GM23338 (cell line): ENCODE results near the gene FAT1. TPM values are rescaled to one million over a fixed set of nuclear protein-coding genes. Genes with fewer than 3 reads are reported as not detected.
A peak's percentile ranks its signal among the peaks of the same experiment; 100 is the strongest.

Source experiments
- ATAC-seq: fragments of 200-7000 bp; cut with Tn5 transposase; 3 replicates; pipeline ENCODE4 v1.9.1; 2020
- DNase-seq: peaks from one replicate; pipeline ENCODE4 v3.0.0-alpha.2; 2015; ENCODE audit warnings: low spot score
- H2AFZ ChIP-seq: fragments of 200-600 bp; sonication (generic); 2 replicates; pipeline ENCODE4 v1.8.0; 2016; ENCODE audit warnings: antibody characterized with exemption, mild to moderate bottlenecking, moderate library complexity
- H3F3A ChIP-seq: fragments of 200-600 bp; sonication (generic); replicated peaks from 2 replicates; pipeline ENCODE4 v1.8.0; 2017; ENCODE audit warnings: antibody characterized with exemption, mixed run types, low read depth
- H3K27ac ChIP-seq: fragments of 200-600 bp; sonication (generic); 2 replicates; pipeline ENCODE4 v1.6.1; 2016; ENCODE audit warnings: low read depth
- H3K27me3 ChIP-seq: fragments of 200-600 bp; sonication (generic); 2 replicates; pipeline ENCODE4 v1.8.0; 2016; ENCODE audit warnings: mild to moderate bottlenecking, mixed run types, moderate library complexity; ENCODE audit not compliant: insufficient read depth
- H3K36me3 ChIP-seq: fragments of 200-600 bp; sonication (generic); 2 replicates; pipeline ENCODE4 v1.8.0; 2016; ENCODE audit warnings: mild to moderate bottlenecking; ENCODE audit not compliant: insufficient read depth
- H3K4me1 ChIP-seq: fragments of 200-600 bp; sonication (generic); 2 replicates; pipeline ENCODE4 v1.8.0; 2016; ENCODE audit warnings: mild to moderate bottlenecking, moderate library complexity; ENCODE audit not compliant: insufficient read depth
- H3K4me2 ChIP-seq: fragments of 200-600 bp; sonication (generic); 2 replicates; pipeline ENCODE4 v1.7.1; 2017; ENCODE audit warnings: mixed run types
- H3K4me3 ChIP-seq: fragments of 200-600 bp; sonication (generic); 2 replicates; pipeline ENCODE4 v1.6.1; 2016; ENCODE audit warnings: mixed run types
- H3K79me2 ChIP-seq: fragments of 200-600 bp; sonication (generic); replicated peaks from 2 replicates; pipeline ENCODE4 v1.8.0; 2017; ENCODE audit warnings: mild to moderate bottlenecking; ENCODE audit not compliant: insufficient read depth
- H3K9me2 ChIP-seq: fragments of 200-600 bp; sonication (generic); 2 replicates; pipeline ENCODE4 v1.8.0; 2017; ENCODE audit not compliant: insufficient read depth
- H4K20me1 ChIP-seq: fragments of 200-600 bp; sonication (generic); replicated peaks from 2 replicates; pipeline ENCODE4 v1.8.0; 2017; ENCODE audit warnings: mild to moderate bottlenecking; ENCODE audit not compliant: insufficient read depth
- H3K27ac Mint-ChIP-seq: 2 replicates; pipeline ENCODE4 v1.8.0; 2020; ENCODE audit warnings: inconsistent platforms, mild to moderate bottlenecking, moderate library complexity, mixed read lengths
- H3K27me3 Mint-ChIP-seq: 3 replicates; pipeline ENCODE4 v1.8.0; 2022; ENCODE audit warnings: low read depth, mild to moderate bottlenecking, moderate library complexity, mixed read lengths, inconsistent platforms; ENCODE audit not compliant: insufficient read depth, poor library complexity
- H3K36me3 Mint-ChIP-seq: 3 replicates; pipeline ENCODE4 v1.8.0; 2021; ENCODE audit warnings: low read depth, mild to moderate bottlenecking, inconsistent platforms, moderate library complexity, mixed read lengths
- H3K4me1 Mint-ChIP-seq: 3 replicates; pipeline ENCODE4 v1.8.0; 2020; ENCODE audit warnings: mild to moderate bottlenecking, inconsistent platforms, mixed read lengths
- H3K4me3 Mint-ChIP-seq: 3 replicates; pipeline ENCODE4 v1.8.0; 2021; ENCODE audit warnings: moderate library complexity, mild to moderate bottlenecking, inconsistent platforms, mixed read lengths
- H3K9me3 Mint-ChIP-seq: 3 replicates; pipeline ENCODE4 v1.8.0; 2020; ENCODE audit warnings: moderate library complexity, mild to moderate bottlenecking, inconsistent platforms, mixed read lengths
- CREB1 ChIP-seq: fragments of 250-450 bp; sonication (Bioruptor Pico); IDR thresholded peaks from 2 replicates; pipeline ENCODE4 v1.5.0; 2020; ENCODE audit warnings: low read depth, mild to moderate bottlenecking, moderate library complexity
- EZH2phosphoT487 ChIP-seq: fragments of 200-600 bp; sonication (generic); IDR thresholded peaks from one replicate; pipeline ENCODE4 v1.8.1; 2018; ENCODE audit warnings: antibody characterized with exemption; ENCODE audit not compliant: unreplicated experiment
- NANOG ChIP-seq: IDR thresholded peaks from 2 replicates; pipeline ENCODE4 v1.6.1; 2016; ENCODE audit warnings: antibody characterized with exemption, borderline replicate concordance
- POLR2AphosphoS5 ChIP-seq: IDR thresholded peaks from 2 replicates; pipeline ENCODE4 v1.6.1; 2016; ENCODE audit warnings: antibody characterized with exemption, low read depth
- STAT1 ChIP-seq: IDR thresholded peaks from one replicate; pipeline ENCODE4 v1.6.1; 2016; ENCODE audit warnings: antibody characterized with exemption; ENCODE audit not compliant: unreplicated experiment
- ZNF114 ChIP-seq: fragments of 250-450 bp; sonication (Bioruptor Pico); IDR thresholded peaks from 2 replicates; pipeline ENCODE4 v1.5.0; 2020; ENCODE audit warnings: mild to moderate bottlenecking, moderate library complexity
- ZNF331 ChIP-seq: fragments of 250-450 bp; sonication (Bioruptor Pico); IDR thresholded peaks from 2 replicates; pipeline ENCODE4 v1.5.0; 2020; ENCODE audit warnings: low read depth, mild to moderate bottlenecking, moderate library complexity
- polyA plus RNA-seq: library from polyadenylated mRNA; unstranded; fragments of >200 nt; fragmentation: Nextera tagmentation; extraction: Ambion mirVana; gene quantifications from 2 replicates; pipeline ENCODE4 v1.2.1, GENCODE V29; 2016
- total RNA-seq: library from RNA; depleted of rRNA; stranded (reverse); fragments of >200 nt; shearing (Covaris generic); gene quantifications from 2 replicates; pipeline ENCODE4 v1.2.3, GENCODE V29; 2014
- TF ChIP-seq, protein P1 (sequence below): IDR thresholded peaks from 2 replicates; pipeline ENCODE4 v1.6.1; 2016; ENCODE audit warnings: antibody characterized with exemption
- TF ChIP-seq, protein P2 (sequence below), 2 experiments: fragments of 200-600 bp in 1 of 2; sonication (generic) in 1 of 2; conservative IDR thresholded peaks; 2 replicates each; pipeline versions ENCODE4 v1.5.1 to v1.6.1; 2016 to 2017; ENCODE audit warnings: antibody characterized with exemption in 2 of 2, low read depth in 2 of 2, mild to moderate bottlenecking in 2 of 2, moderate library complexity in 1 of 2
- TF ChIP-seq, protein P3 (sequence below): fragments of 250-450 bp; sonication (Bioruptor Pico); IDR thresholded peaks from 2 replicates; pipeline ENCODE4 v1.5.0; 2020; ENCODE audit warnings: mild to moderate bottlenecking, moderate library complexity

The FAT1 gene
- total and polyA plus RNA-seq, 2 experiments from 2014 or later, result 37.6 to 137 TPM

DNA sequence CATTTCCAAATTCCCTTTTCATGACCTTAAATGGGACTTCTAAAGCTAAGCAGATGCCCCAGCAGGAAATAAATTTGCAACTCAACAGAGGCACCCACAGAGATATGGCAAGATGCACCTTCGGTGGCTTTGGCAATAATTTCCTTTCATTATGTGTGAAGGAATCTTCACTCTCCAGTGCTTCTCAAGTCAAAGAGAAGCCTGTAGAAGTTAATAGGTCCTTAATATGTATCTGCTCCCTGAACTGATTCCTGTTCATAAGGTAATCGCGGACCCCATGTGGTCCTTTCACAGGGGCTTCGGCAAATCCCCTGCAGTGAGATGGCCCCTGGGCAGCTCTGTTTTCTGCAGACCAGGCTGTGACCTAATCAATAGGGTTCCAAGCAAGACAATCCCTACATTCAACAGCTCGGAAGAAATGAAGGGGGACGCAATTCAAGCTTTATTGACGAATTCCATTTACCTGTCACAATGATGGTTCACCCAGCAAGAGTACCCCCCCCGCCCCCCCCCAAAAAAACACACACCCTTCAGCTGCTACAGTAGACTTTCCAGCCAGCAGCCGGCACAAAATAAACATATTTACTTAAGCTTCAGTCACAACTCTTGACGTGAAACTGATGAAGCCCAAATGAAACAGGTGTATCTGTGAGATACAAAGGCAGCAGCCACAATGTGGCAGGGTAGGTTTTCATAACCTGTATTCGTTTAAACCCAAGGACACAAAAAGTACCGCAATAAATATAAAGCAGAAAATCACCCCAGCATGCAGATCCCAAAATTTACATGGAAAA, 35.3 kb downstream of the FAT1 start:
- H3K9me3 Mint-ChIP-seq, result no peaks in the 10 kb centered on the region
- H3F3A ChIP-seq, result 0 out of 2 replicates have a peak, but pooled peaks cover 3% of the 10 kb centered on the region
- H3K27ac Mint-ChIP-seq, result peak overlapping the region; percentile 88
- TF ChIP-seq ZNF331 (CRISPR knock-in tag), result no peak
- TF ChIP-seq, protein P1, sequence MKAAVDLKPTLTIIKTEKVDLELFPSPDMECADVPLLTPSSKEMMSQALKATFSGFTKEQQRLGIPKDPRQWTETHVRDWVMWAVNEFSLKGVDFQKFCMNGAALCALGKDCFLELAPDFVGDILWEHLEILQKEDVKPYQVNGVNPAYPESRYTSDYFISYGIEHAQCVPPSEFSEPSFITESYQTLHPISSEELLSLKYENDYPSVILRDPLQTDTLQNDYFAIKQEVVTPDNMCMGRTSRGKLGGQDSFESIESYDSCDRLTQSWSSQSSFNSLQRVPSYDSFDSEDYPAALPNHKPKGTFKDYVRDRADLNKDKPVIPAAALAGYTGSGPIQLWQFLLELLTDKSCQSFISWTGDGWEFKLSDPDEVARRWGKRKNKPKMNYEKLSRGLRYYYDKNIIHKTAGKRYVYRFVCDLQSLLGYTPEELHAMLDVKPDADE, result peak; percentile 30; the same call in 1 of the 2 replicates
- TF ChIP-seq, protein P2, sequence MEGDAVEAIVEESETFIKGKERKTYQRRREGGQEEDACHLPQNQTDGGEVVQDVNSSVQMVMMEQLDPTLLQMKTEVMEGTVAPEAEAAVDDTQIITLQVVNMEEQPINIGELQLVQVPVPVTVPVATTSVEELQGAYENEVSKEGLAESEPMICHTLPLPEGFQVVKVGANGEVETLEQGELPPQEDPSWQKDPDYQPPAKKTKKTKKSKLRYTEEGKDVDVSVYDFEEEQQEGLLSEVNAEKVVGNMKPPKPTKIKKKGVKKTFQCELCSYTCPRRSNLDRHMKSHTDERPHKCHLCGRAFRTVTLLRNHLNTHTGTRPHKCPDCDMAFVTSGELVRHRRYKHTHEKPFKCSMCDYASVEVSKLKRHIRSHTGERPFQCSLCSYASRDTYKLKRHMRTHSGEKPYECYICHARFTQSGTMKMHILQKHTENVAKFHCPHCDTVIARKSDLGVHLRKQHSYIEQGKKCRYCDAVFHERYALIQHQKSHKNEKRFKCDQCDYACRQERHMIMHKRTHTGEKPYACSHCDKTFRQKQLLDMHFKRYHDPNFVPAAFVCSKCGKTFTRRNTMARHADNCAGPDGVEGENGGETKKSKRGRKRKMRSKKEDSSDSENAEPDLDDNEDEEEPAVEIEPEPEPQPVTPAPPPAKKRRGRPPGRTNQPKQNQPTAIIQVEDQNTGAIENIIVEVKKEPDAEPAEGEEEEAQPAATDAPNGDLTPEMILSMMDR (conservative IDR thresholded peaks at IDR 0.05; ENCODE audit: low read depth in 2 of 2), result no peak
- no peak for TF ChIP-seq STAT1
- peak; percentile 49 for TF ChIP-seq POLR2AphosphoS5
- peak; percentile 88; the same call in 1 of the 2 replicates for TF ChIP-seq ZNF114
- TF ChIP-seq, protein P3, sequence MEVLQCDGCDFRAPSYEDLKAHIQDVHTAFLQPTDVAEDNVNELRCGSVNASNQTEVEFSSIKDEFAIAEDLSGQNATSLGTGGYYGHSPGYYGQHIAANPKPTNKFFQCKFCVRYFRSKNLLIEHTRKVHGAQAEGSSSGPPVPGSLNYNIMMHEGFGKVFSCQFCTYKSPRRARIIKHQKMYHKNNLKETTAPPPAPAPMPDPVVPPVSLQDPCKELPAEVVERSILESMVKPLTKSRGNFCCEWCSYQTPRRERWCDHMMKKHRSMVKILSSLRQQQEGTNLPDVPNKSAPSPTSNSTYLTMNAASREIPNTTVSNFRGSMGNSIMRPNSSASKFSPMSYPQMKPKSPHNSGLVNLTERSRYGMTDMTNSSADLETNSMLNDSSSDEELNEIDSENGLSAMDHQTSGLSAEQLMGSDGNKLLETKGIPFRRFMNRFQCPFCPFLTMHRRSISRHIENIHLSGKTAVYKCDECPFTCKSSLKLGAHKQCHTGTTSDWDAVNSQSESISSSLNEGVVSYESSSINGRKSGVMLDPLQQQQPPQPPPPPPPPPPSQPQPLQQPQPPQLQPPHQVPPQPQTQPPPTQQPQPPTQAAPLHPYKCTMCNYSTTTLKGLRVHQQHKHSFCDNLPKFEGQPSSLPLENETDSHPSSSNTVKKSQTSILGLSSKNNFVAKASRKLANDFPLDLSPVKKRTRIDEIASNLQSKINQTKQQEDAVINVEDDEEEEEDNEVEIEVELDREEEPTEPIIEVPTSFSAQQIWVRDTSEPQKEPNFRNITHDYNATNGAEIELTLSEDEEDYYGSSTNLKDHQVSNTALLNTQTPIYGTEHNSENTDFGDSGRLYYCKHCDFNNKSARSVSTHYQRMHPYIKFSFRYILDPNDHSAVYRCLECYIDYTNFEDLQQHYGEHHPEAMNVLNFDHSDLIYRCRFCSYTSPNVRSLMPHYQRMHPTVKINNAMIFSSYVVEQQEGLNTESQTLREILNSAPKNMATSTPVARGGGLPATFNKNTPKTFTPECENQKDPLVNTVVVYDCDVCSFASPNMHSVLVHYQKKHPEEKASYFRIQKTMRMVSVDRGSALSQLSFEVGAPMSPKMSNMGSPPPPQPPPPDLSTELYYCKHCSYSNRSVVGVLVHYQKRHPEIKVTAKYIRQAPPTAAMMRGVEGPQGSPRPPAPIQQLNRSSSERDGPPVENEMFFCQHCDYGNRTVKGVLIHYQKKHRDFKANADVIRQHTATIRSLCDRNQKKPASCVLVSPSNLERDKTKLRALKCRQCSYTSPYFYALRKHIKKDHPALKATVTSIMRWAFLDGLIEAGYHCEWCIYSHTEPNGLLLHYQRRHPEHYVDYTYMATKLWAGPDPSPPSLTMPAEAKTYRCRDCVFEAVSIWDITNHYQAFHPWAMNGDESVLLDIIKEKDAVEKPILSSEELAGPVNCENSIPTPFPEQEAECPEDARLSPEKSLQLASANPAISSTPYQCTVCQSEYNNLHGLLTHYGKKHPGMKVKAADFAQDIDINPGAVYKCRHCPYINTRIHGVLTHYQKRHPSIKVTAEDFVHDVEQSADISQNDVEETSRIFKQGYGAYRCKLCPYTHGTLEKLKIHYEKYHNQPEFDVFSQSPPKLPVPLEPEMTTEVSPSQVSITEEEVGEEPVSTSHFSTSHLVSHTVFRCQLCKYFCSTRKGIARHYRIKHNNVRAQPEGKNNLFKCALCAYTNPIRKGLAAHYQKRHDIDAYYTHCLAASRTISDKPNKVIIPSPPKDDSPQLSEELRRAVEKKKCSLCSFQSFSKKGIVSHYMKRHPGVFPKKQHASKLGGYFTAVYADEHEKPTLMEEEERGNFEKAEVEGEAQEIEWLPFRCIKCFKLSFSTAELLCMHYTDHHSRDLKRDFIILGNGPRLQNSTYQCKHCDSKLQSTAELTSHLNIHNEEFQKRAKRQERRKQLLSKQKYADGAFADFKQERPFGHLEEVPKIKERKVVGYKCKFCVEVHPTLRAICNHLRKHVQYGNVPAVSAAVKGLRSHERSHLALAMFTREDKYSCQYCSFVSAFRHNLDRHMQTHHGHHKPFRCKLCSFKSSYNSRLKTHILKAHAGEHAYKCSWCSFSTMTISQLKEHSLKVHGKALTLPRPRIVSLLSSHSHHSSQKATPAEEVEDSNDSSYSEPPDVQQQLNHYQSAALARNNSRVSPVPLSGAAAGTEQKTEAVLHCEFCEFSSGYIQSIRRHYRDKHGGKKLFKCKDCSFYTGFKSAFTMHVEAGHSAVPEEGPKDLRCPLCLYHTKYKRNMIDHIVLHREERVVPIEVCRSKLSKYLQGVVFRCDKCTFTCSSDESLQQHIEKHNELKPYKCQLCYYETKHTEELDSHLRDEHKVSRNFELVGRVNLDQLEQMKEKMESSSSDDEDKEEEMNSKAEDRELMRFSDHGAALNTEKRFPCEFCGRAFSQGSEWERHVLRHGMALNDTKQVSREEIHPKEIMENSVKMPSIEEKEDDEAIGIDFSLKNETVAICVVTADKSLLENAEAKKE (CRISPR knock-in tag), result peak; percentile 99
- TF ChIP-seq NANOG, result peak; percentile 97
- 0 out of 2 replicates have a peak, but pooled peaks have one; percentile 44 for TF ChIP-seq CREB1 (CRISPR knock-in tag)
- TF ChIP-seq EZH2phosphoT487, result no peak
- peak overlapping the region; percentile 59 for H3K4me2 ChIP-seq
- no peak overlapping the region for H2AFZ ChIP-seq
- H3K27me3 ChIP-seq, result peaks cover 11% of the 10 kb centered on the region
- peak overlapping the region; percentile 57 for H3K4me3 Mint-ChIP-seq
- H3K4me1 Mint-ChIP-seq, result peaks cover 65% of the 10 kb centered on the region
- H3K4me3 ChIP-seq, result peak overlapping the region; percentile 40
- no peaks in the 10 kb centered on the region for H4K20me1 ChIP-seq
- H3K27me3 Mint-ChIP-seq, result peaks cover 8% of the 10 kb centered on the region
- H3K9me2 ChIP-seq, result no peaks in the 10 kb centered on the region
- peak; percentile 67 for DNase-seq
- peak; percentile 79 for ATAC-seq
- H3K79me2 ChIP-seq, result peaks cover 80% of the 10 kb centered on the region
- H3K36me3 Mint-ChIP-seq, result peaks cover 21% of the 10 kb centered on the region
- H3K36me3 ChIP-seq, result no peaks in the 10 kb centered on the region; the same call in 1 of the 2 replicates
- H3K27ac ChIP-seq, result peak overlapping the region; percentile 79
- H3K4me1 ChIP-seq, result peaks cover 63% of the 10 kb centered on the region
